ENCODE data around the gene TRIO. TPM values are rescaled to one million over a fixed set of nuclear protein-coding genes. Genes with fewer than 3 reads are reported as not detected.

TRIO gene
- total RNA-seq, 5 donors from 2014 or later (not counting 1 experiment from before 2014, with no cell fraction given): 6.2 to 31.1 (median 11.8) TPM

DNA sequence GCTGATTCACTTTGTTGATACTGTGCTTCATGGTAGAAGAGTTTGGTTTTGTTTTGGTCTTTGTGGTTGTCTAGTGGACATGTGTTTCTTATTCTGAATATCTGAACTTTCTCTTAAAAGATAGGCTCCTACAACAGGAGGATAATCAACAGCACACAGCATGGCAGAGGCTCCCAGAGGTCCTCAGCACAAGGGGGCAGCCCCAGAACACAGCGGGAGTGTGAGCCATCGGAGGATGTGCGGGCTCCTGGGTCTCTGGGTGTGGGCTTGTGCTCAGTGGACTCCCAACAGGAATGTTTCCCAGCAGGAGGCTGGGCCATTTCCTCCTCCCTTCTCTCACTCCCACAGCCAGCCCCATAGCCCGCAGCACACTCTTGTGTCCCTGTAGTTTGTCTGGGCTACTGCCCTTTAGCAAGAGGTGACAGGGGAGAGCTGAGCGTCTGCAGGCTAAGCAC is 274.2 kb downstream of the TRIO start:
- 80% methylated on average over 1 of the region's 5 CpGs for WGBS (ENCODE audit: insufficient coverage)
- H3K27ac ChIP-seq (ENCODE audit: low read length): no peak overlapping the region
- DNase-seq (no peak), ATAC-seq (replicated peaks in 1 of 4) (no peak)
- no peaks in the 10 kb centered on the region for H3K27me3 ChIP-seq (replicated peaks in 1 of 2; ENCODE audit: control insufficient read depth in 2 of 2, extremely low read depth in 1 of 2, insufficient read depth in 2 of 2, low read length in 1 of 2)
- H3K27me3 Mint-ChIP-seq: no peaks in the 10 kb centered on the region
- H3K9me3 Mint-ChIP-seq: no peaks in the 10 kb centered on the region
- no peaks in the 10 kb centered on the region for H3K36me3 Mint-ChIP-seq
- peaks cover 39 to 54% (median 45%) of the 10 kb centered on the region in 3 donors for H3K4me1 Mint-ChIP-seq
- H3K4me1 ChIP-seq (ENCODE audit: control insufficient read depth in 1 of 2, extremely low read depth in 1 of 2, insufficient read depth in 2 of 2, low read length in 2 of 2): peaks cover 30 to 39% of the 10 kb centered on the region in 2 experiments
- H3K4me3 ChIP-seq (ENCODE audit: control insufficient read depth in 1 of 2, extremely low read depth in 1 of 2, low read length in 1 of 2): no peak overlapping the region
- POLR2A ChIA-PET: no interaction called here
- H3K27ac Mint-ChIP-seq: peak overlapping the region; percentile 69 to 73
- H3K36me3 ChIP-seq (ENCODE audit: control insufficient read depth in 2 of 2, extremely low read depth in 1 of 2, insufficient read depth in 1 of 2, low read length in 1 of 2): peaks cover 0 to 4% of the 10 kb centered on the region in 2 donors
- CTCF ChIA-PET: interaction anchor here in 1 of 2 donors (1.1 kb wide), 1 partner anchor 232 kb away, joined by 3 read pairs; no protein-coding TSS in a partner anchor
- no peaks in the 10 kb centered on the region for H3K9me3 ChIP-seq
- no peak overlapping the region for H3K4me3 Mint-ChIP-seq

DNA sequence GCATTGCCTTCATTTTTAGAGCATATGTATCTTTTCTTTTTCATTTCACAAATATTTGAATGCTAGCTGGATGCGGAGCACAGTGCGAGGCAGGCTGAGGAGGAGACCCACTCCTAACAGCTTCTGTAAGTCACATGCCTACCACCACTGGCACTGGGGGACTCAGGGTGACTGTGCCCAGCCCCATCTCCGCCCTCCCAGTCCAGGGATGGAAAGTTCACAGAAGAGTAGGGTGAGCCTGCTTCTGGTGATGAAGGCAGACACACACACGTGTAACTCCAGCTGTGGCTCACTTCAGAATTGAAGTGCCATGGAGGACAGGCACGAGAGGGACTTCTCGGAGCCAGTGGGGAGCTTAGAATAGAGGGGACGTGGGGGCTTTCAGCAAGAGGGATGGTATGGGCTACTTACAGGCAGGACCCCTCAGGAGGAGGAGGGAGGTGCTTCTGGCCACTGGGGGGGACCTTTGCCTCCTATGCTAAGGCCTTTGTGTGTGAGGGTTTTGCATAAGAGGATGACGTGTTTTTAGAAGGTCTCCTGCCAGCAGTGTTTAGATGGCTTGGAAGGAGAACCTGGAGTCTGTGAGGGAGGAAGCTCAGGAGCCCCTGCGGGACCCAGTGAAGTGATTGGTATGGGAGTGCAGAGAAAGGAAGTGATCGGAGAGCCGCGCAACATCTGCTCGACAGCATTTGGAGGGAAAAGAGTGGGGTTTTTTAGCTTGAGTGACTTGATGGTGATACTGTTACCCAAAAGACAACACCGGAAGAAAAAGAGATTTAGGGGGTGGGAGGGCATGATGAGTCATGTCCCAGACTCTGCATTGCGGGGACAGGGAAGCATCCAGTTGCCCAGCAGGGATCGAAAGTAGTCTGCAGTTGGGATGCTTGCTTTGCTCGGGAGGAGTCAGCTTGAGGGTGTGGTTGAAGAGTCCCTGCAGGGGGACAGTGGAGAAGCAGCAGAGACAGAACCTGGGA is 274.9 kb downstream of the TRIO start:
- peaks cover 22 to 31% of the 10 kb centered on the region in 2 experiments for H3K4me1 ChIP-seq (ENCODE audit: control insufficient read depth in 1 of 2, extremely low read depth in 1 of 2, insufficient read depth in 2 of 2, low read length in 2 of 2)
- 80% methylated on average over 15 of the region's 17 CpGs for WGBS (ENCODE audit: insufficient coverage)
- Mint-ChIP-seq H3K27ac (peak overlapping the region; percentile 3 to 29), H3K27me3 (no peaks in the 10 kb centered on the region), H3K36me3 (no peaks in the 10 kb centered on the region), H3K9me3 (no peaks in the 10 kb centered on the region), H3K4me3 (no peak overlapping the region), H3K4me1 (peaks cover 31 to 47% (median 37%) of the 10 kb centered on the region in 3 donors)
- H3K36me3 ChIP-seq (ENCODE audit: control insufficient read depth in 2 of 2, extremely low read depth in 1 of 2, insufficient read depth in 1 of 2, low read length in 1 of 2): peaks cover 0 to 4% of the 10 kb centered on the region in 2 donors
- ChIA-PET POLR2A (no interaction called here), CTCF (interaction anchor here in 1 of 2 donors (1.1 kb wide), 1 partner anchor 231 kb away, joined by 3 read pairs; no protein-coding TSS in a partner anchor)
- DNase-seq: no peak
- no peak overlapping the region for H3K27ac ChIP-seq (ENCODE audit: low read length)
- no peaks in the 10 kb centered on the region for H3K27me3 ChIP-seq (replicated peaks in 1 of 2; ENCODE audit: control insufficient read depth in 2 of 2, extremely low read depth in 1 of 2, insufficient read depth in 2 of 2, low read length in 1 of 2)
- H3K9me3 ChIP-seq: no peaks in the 10 kb centered on the region
- H3K4me3 ChIP-seq (ENCODE audit: control insufficient read depth in 1 of 2, extremely low read depth in 1 of 2, low read length in 1 of 2): no peak overlapping the region
- no peak for ATAC-seq (replicated peaks in 1 of 4)

DNA sequence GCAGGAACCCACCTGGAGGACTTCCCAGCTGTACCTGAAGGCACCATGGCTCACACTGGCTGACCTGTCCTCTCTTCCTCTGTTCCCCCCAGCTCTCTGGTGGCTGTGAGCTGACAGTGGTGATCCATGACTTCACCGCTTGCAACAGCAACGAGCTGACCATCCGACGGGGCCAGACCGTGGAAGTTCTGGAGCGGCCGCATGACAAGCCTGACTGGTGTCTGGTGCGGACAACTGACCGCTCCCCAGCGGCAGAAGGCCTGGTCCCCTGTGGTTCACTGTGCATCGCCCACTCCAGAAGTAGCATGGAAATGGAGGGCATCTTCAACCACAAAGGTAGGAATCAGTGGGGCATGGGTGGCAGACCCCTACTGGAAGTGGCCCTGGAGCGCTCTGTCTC is 276.5 kb downstream of the TRIO start:
- Mint-ChIP-seq H3K4me3 (no peak overlapping the region), H3K9me3 (no peaks in the 10 kb centered on the region), H3K27ac (no peak overlapping the region), H3K4me1 (peaks cover 16 to 36% (median 28%) of the 10 kb centered on the region in 3 donors), H3K27me3 (no peaks in the 10 kb centered on the region), H3K36me3 (no peaks in the 10 kb centered on the region)
- WGBS (ENCODE audit: insufficient coverage): 94% methylated on average over 12 of the region's 12 CpGs
- no peak overlapping the region for H3K27ac ChIP-seq (ENCODE audit: low read length)
- ChIA-PET POLR2A (no interaction called here), CTCF (no interaction called here)
- H3K4me1 ChIP-seq (ENCODE audit: control insufficient read depth in 1 of 2, extremely low read depth in 1 of 2, insufficient read depth in 2 of 2, low read length in 2 of 2): peaks cover 7 to 21% of the 10 kb centered on the region in 2 experiments
- H3K27me3 ChIP-seq (replicated peaks in 1 of 2; ENCODE audit: control insufficient read depth in 2 of 2, extremely low read depth in 1 of 2, insufficient read depth in 2 of 2, low read length in 1 of 2): no peaks in the 10 kb centered on the region
- ATAC-seq (replicated peaks in 1 of 4) (no peak), DNase-seq (no peak)
- H3K9me3 ChIP-seq: no peaks in the 10 kb centered on the region
- H3K4me3 ChIP-seq (ENCODE audit: control insufficient read depth in 1 of 2, extremely low read depth in 1 of 2, low read length in 1 of 2): no peak overlapping the region
- peaks cover 0 to 4% of the 10 kb centered on the region in 2 donors for H3K36me3 ChIP-seq (ENCODE audit: control insufficient read depth in 2 of 2, extremely low read depth in 1 of 2, insufficient read depth in 1 of 2, low read length in 1 of 2)

DNA sequence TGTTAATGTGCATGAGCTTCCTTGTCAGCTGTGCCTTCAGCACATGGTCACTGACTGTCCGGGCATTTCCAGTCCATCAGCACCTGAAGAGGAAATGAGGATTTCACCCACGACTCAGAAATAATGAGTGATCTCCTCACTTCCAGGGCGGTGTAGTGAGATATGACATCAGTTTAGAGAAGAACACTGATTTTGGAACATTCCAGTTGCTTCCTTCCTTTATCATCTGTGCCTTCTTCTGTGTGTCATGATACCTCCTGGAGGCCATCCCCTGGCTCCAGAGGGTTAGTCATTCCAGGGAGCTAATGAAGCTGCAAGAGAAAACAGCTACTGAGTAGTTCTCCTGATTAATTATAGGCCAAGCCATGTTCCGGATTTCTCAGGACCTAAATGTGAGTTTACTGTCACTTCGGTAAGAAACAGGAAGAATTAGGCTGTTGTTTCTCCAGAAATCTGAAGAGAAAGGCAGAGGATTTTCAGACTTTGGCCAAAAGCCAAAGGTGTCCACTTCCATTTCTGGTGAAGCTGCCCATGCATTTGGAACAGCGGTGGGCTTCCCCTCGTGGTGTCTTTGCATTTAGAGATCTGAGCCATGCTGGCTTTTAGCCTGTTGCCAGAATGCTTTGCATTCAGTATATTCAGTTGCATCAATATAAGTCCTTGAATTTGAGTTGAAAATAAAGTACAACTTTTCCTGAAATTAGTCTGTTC is 277.1 kb downstream of the TRIO start:
- POLR2A ChIA-PET: interaction anchor here in 1 of 2 donors (0.6 kb wide), 1 partner anchor 117 kb away, joined by 4 read pairs; no protein-coding TSS in a partner anchor
- no peak overlapping the region for H3K4me3 Mint-ChIP-seq

GRCh38 chr5:14421851-14422250 is 278.7 kb downstream of the TRIO start:
- no peak overlapping the region for H3K27ac Mint-ChIP-seq
- H3K4me1 ChIP-seq (ENCODE audit: control insufficient read depth in 1 of 2, extremely low read depth in 1 of 2, insufficient read depth in 2 of 2, low read length in 2 of 2): peaks cover 0 to 8% of the 10 kb centered on the region in 2 experiments
- no peak overlapping the region for H3K27ac ChIP-seq (ENCODE audit: low read length)
- CTCF ChIA-PET: interaction anchor here in 1 of 2 donors (0.8 kb wide), 1 partner anchor 9 kb away, joined by 3 read pairs; no protein-coding TSS in a partner anchor
- H3K27me3 ChIP-seq (replicated peaks in 1 of 2; ENCODE audit: control insufficient read depth in 2 of 2, extremely low read depth in 1 of 2, insufficient read depth in 2 of 2, low read length in 1 of 2): no peaks in the 10 kb centered on the region
- 71% methylated on average over 3 of the region's 8 CpGs for WGBS (ENCODE audit: insufficient coverage)
- H3K4me1 Mint-ChIP-seq: peaks cover 13 to 20% (median 13%) of the 10 kb centered on the region in 3 donors
- H3K27me3 Mint-ChIP-seq: no peaks in the 10 kb centered on the region
- H3K9me3 Mint-ChIP-seq: no peaks in the 10 kb centered on the region
- no peaks in the 10 kb centered on the region for H3K9me3 ChIP-seq
- H3K4me3 Mint-ChIP-seq: no peak overlapping the region
- no peak overlapping the region for H3K4me3 ChIP-seq (ENCODE audit: control insufficient read depth in 1 of 2, extremely low read depth in 1 of 2, low read length in 1 of 2)
- POLR2A ChIA-PET: no interaction called here
- ATAC-seq (replicated peaks in 1 of 4) (no peak), DNase-seq (no peak)
- H3K36me3 Mint-ChIP-seq: no peaks in the 10 kb centered on the region
- H3K36me3 ChIP-seq (ENCODE audit: control insufficient read depth in 2 of 2, extremely low read depth in 1 of 2, insufficient read depth in 1 of 2, low read length in 1 of 2): peaks cover 0 to 4% of the 10 kb centered on the region in 2 donors

More for the DNA sequence above, 277.1 kb downstream of the TRIO start:
- no peak overlapping the region for H3K27ac ChIP-seq (ENCODE audit: low read length)
- WGBS (ENCODE audit: insufficient coverage): 96% methylated on average over 4 of the region's 7 CpGs
- Mint-ChIP-seq H3K9me3 (no peaks in the 10 kb centered on the region), H3K27me3 (no peaks in the 10 kb centered on the region), H3K27ac (no peak overlapping the region), H3K4me1 (peaks cover 15 to 33% (median 25%) of the 10 kb centered on the region in 3 donors), H3K36me3 (no peaks in the 10 kb centered on the region)
- peaks cover 0 to 4% of the 10 kb centered on the region in 2 donors for H3K36me3 ChIP-seq (ENCODE audit: control insufficient read depth in 2 of 2, extremely low read depth in 1 of 2, insufficient read depth in 1 of 2, low read length in 1 of 2)
- peaks cover 6 to 16% of the 10 kb centered on the region in 2 experiments for H3K4me1 ChIP-seq (ENCODE audit: control insufficient read depth in 1 of 2, extremely low read depth in 1 of 2, insufficient read depth in 2 of 2, low read length in 2 of 2)
- CTCF ChIA-PET: no interaction called here
- no peak for ATAC-seq (replicated peaks in 1 of 4)
- H3K4me3 ChIP-seq (ENCODE audit: control insufficient read depth in 1 of 2, extremely low read depth in 1 of 2, low read length in 1 of 2): no peak overlapping the region
- H3K9me3 ChIP-seq: no peaks in the 10 kb centered on the region
- H3K27me3 ChIP-seq (replicated peaks in 1 of 2; ENCODE audit: control insufficient read depth in 2 of 2, extremely low read depth in 1 of 2, insufficient read depth in 2 of 2, low read length in 1 of 2): no peaks in the 10 kb centered on the region
- DNase-seq: no peak

Data from T-cell (primary cell).